ENCODE measurements around the gene TTC9C.

Gene TTC9C

DNA sequence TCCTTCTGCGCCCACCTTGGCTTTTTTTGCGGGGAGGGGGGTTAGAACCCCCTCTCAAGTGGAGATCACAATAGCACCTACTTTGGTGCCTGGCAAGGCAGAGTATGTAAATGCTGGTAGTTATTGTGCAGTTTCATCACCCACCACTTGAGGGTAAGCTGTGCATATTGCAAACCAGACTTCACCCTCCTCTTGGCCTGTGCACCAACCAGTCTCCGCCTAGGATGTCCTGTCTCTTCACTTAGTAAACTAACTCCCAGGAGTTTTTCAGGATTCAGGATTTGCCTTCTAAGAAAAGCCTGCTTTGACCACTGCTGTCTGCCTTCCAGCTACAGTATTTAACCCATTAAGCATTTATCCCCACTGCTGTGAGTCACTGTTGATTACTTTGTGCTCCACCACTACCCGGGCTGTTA is 47.5 kb upstream of the TTC9C start:
- ATAC-seq, result peak; percentile 96
- no peak for TF ChIP-seq TCF4 (CRISPR knock-in tag; IDR thresholded peaks at IDR 0.05; ENCODE audit: borderline replicate concordance)
- TF ChIP-seq TOX (CRISPR knock-in tag; IDR thresholded peaks at IDR 0.05; ENCODE audit: borderline replicate concordance), result no peak
- no peak for TF ChIP-seq CSRNP3 (CRISPR knock-in tag; IDR thresholded peaks at IDR 0.05)

DNA sequence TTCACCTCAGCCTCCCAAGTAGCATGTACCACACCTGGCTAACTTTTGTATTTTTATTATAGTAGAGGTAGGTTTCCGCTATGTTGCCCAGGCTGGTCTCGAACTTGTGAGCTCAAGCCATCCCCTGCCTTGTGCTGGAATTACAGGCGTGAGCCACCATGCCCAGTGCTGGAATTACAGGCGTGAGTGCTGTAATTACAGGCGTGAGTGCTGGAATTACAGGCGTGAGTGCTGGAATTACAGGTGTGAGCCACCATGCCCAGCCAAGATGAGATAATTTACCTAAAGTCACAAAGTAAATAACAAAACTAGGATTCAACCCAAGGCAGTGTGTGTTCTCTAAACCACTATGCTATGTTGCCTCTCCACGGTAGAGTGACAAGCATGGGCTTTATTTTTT is 45.8 kb upstream of the TTC9C start:
- ATAC-seq, result no peak
- TF ChIP-seq TCF4 (CRISPR knock-in tag; IDR thresholded peaks at IDR 0.05; ENCODE audit: borderline replicate concordance), result no peak
- no peak for TF ChIP-seq ARNTL (CRISPR knock-in tag; IDR thresholded peaks at IDR 0.05; ENCODE audit: borderline replicate concordance, low read depth)
- TF ChIP-seq ZNF70 (CRISPR knock-in tag; IDR thresholded peaks at IDR 0.05), result no peak
- no peak for TF ChIP-seq ZC3H10 (CRISPR knock-in tag; IDR thresholded peaks at IDR 0.05)
- no peak for TF ChIP-seq TSHZ2 (CRISPR knock-in tag; IDR thresholded peaks at IDR 0.05)
- TF ChIP-seq ISL1 (CRISPR knock-in tag; IDR thresholded peaks at IDR 0.05), result no peak
- no peak for TF ChIP-seq CSDC2 (CRISPR knock-in tag; IDR thresholded peaks at IDR 0.05)
- no peak for TF ChIP-seq BACH2 (CRISPR knock-in tag; IDR thresholded peaks at IDR 0.05; ENCODE audit: borderline replicate concordance)
- no peak for TF ChIP-seq ZFP30 (CRISPR knock-in tag; IDR thresholded peaks at IDR 0.05)
- no peak for TF ChIP-seq TOX (CRISPR knock-in tag; IDR thresholded peaks at IDR 0.05; ENCODE audit: borderline replicate concordance)
- TF ChIP-seq, protein P1, sequence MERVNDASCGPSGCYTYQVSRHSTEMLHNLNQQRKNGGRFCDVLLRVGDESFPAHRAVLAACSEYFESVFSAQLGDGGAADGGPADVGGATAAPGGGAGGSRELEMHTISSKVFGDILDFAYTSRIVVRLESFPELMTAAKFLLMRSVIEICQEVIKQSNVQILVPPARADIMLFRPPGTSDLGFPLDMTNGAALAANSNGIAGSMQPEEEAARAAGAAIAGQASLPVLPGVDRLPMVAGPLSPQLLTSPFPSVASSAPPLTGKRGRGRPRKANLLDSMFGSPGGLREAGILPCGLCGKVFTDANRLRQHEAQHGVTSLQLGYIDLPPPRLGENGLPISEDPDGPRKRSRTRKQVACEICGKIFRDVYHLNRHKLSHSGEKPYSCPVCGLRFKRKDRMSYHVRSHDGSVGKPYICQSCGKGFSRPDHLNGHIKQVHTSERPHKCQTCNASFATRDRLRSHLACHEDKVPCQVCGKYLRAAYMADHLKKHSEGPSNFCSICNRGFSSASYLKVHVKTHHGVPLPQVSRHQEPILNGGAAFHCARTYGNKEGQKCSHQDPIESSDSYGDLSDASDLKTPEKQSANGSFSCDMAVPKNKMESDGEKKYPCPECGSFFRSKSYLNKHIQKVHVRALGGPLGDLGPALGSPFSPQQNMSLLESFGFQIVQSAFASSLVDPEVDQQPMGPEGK (CRISPR knock-in tag; IDR thresholded peaks at IDR 0.05; ENCODE audit: borderline replicate concordance), result no peak
- TF ChIP-seq RARB (CRISPR knock-in tag; IDR thresholded peaks at IDR 0.05), result no peak
- TF ChIP-seq ZNF8 (CRISPR knock-in tag; IDR thresholded peaks at IDR 0.05), result no peak
- no peak for TF ChIP-seq ZFP3 (CRISPR knock-in tag; IDR thresholded peaks at IDR 0.05)
- no peak for TF ChIP-seq CREB5 (CRISPR knock-in tag; IDR thresholded peaks at IDR 0.05; ENCODE audit: low read depth)
- TF ChIP-seq SNAI2 (CRISPR knock-in tag; IDR thresholded peaks at IDR 0.05), result no peak
- TF ChIP-seq PPARA (CRISPR knock-in tag; IDR thresholded peaks at IDR 0.05; ENCODE audit: borderline replicate concordance), result no peak

DNA sequence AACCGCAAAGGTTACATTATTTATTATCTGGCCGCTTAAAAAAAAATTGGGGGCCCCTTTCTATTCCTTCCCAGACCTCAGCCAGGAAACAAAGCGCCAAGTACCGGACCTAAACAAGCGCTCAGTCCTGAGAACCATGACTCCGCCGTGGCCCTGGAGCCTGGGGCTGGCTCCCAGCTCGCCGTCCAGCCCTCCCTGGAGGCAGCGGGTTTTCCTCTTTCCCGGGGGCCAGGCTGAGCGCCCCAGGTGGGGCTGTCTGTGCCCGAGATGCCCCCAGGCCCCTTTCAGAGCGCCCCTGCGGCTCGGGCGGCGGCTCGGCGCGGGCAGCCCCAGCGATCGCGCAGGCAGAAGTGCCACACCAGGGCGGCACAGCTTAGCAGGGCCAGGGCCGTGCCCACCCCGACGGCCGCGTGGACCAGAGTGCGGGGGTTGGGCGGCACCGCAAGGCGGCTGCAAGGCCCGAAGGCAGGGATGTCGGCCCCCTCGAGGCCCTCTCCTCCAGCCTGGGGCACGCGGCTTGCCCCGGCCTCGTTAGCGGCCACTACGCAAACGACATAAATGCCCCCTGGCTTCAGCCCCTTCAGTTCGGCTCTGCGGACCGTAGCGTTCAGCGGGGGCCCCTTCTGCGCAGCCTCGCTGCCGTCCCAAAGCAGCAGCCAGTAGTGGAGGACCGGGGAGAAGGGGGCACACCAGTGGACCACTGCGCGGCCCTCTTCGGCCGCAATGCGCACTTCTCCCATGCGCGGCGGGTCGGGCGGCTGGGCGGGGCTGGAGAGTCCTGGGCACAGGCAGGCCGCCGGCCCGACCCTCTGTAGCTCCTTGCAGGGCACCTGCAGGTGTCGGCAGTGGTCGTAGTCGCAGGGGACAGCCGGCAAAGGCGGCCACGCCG is 40.5 kb upstream of the TTC9C start:
- no peak; the same call in 1 of the 3 replicates for ATAC-seq
- TF ChIP-seq CREB5 (CRISPR knock-in tag; IDR thresholded peaks at IDR 0.05; ENCODE audit: low read depth), result no peak
- TF ChIP-seq ZC3H10 (CRISPR knock-in tag; IDR thresholded peaks at IDR 0.05), result no peak
- no peak for TF ChIP-seq ZNF565 (CRISPR knock-in tag; conservative IDR thresholded peaks at IDR 0.05; ENCODE audit: low read depth)
- TF ChIP-seq, protein P1 (CRISPR knock-in tag; IDR thresholded peaks at IDR 0.05; ENCODE audit: borderline replicate concordance), result no peak
- no peak for TF ChIP-seq TOX (CRISPR knock-in tag; IDR thresholded peaks at IDR 0.05; ENCODE audit: borderline replicate concordance)
- no peak for TF ChIP-seq GLIS3 (CRISPR knock-in tag; IDR thresholded peaks at IDR 0.05)
- TF ChIP-seq PPARA (CRISPR knock-in tag; IDR thresholded peaks at IDR 0.05; ENCODE audit: borderline replicate concordance), result no peak
- no peak for TF ChIP-seq ZNF70 (CRISPR knock-in tag; IDR thresholded peaks at IDR 0.05)
- TF ChIP-seq TSHZ2 (CRISPR knock-in tag; IDR thresholded peaks at IDR 0.05), result no peak
- no peak for TF ChIP-seq ARNTL (CRISPR knock-in tag; IDR thresholded peaks at IDR 0.05; ENCODE audit: borderline replicate concordance, low read depth)
- no peak for TF ChIP-seq TCF4 (CRISPR knock-in tag; IDR thresholded peaks at IDR 0.05; ENCODE audit: borderline replicate concordance)
- no peak for TF ChIP-seq ESRRG (CRISPR knock-in tag; IDR thresholded peaks at IDR 0.05)
